H9 (cell line): Measurements from ENCODE around the gene TMEM81. TPM values are rescaled to one million over a fixed set of nuclear protein-coding genes. Genes with fewer than 3 reads are reported as not detected.
A peak's percentile ranks its signal among the peaks of the same experiment; 100 is the strongest.

Experiments used
- DNase-seq: peaks from one replicate; pipeline ENCODE4 v3.0.0-alpha.2; 2017
- H2AFZ ChIP-seq: one replicate; pipeline ENCODE4 v1.6.1; 2013; ENCODE audit warnings: mild to moderate bottlenecking, low read length, control low read depth, moderate library complexity
- H2AK5ac ChIP-seq: 2 replicates; pipeline ENCODE4 v1.6.1; 2013; ENCODE audit warnings: low read length, control low read depth, mixed read lengths; ENCODE audit not compliant: insufficient read length
- H2BK120ac ChIP-seq: one replicate; pipeline ENCODE4 v1.6.1; 2013; ENCODE audit warnings: low read depth, mild to moderate bottlenecking, low read length, control low read depth, inconsistent platforms; ENCODE audit not compliant: poor library complexity, severe bottlenecking
- H2BK12ac ChIP-seq: 2 replicates; pipeline ENCODE4 v1.6.1; 2013; ENCODE audit warnings: low read length, control low read depth, mixed read lengths, low read depth; ENCODE audit not compliant: insufficient read length
- H2BK15ac ChIP-seq: 2 replicates; pipeline ENCODE4 v1.6.1; 2013; ENCODE audit warnings: low read depth, low read length, control low read depth
- H2BK20ac ChIP-seq: one replicate; pipeline ENCODE4 v1.6.1; 2013; ENCODE audit warnings: low read depth, mild to moderate bottlenecking, low read length, control low read depth, inconsistent platforms; ENCODE audit not compliant: poor library complexity, severe bottlenecking
- H2BK5ac ChIP-seq: 2 replicates; pipeline ENCODE4 v1.6.1; 2013; ENCODE audit warnings: low read length, control low read depth, mixed read lengths; ENCODE audit not compliant: insufficient read length
- H3K14ac ChIP-seq: 2 replicates; pipeline ENCODE4 v1.6.1; 2013; ENCODE audit warnings: low read length, control low read depth; ENCODE audit not compliant: insufficient read depth
- H3K18ac ChIP-seq: 2 replicates; pipeline ENCODE4 v1.6.1; 2013; ENCODE audit warnings: low read depth, mild to moderate bottlenecking, mixed read lengths, low read length, control low read depth; ENCODE audit not compliant: insufficient read length
- H3K23ac ChIP-seq: 2 replicates; pipeline ENCODE4 v1.6.1; 2013; ENCODE audit warnings: low read length, control low read depth, mixed read lengths, low read depth; ENCODE audit not compliant: insufficient read length
- H3K23me2 ChIP-seq: 2 replicates; pipeline ENCODE4 v1.6.1; 2013; ENCODE audit warnings: low read depth, mild to moderate bottlenecking, mixed read lengths, low read length, control low read depth; ENCODE audit not compliant: insufficient read length, poor library complexity, severe bottlenecking
- H3K27ac ChIP-seq: 2 replicates; pipeline ENCODE4 v1.5.1; 2013; ENCODE audit warnings: low read length, control low read depth, mixed read lengths, low read depth; ENCODE audit not compliant: insufficient read length
- H3K27me3 ChIP-seq: 2 replicates; pipeline ENCODE4 v1.6.1; 2013; ENCODE audit warnings: low read length, control low read depth, inconsistent platforms; ENCODE audit not compliant: insufficient read depth
- H3K4ac ChIP-seq: 2 replicates; pipeline ENCODE4 v1.6.1; 2013; ENCODE audit warnings: low read depth, mild to moderate bottlenecking, control low read depth, inconsistent platforms, low read length, moderate library complexity
- H3K4me1 ChIP-seq: 2 replicates; pipeline ENCODE4 v1.6.1; 2013; ENCODE audit warnings: low read length, control low read depth, inconsistent platforms; ENCODE audit not compliant: insufficient read depth
- H3K4me2 ChIP-seq: 2 replicates; pipeline ENCODE4 v1.6.1; 2013; ENCODE audit warnings: low read length, control low read depth, mixed read lengths; ENCODE audit not compliant: insufficient read length, insufficient read depth
- H3K56ac ChIP-seq: 2 replicates; pipeline ENCODE4 v1.6.1; 2013; ENCODE audit warnings: low read depth, mild to moderate bottlenecking, mixed read lengths, low read length, control low read depth; ENCODE audit not compliant: insufficient read length
- H3K79me1 ChIP-seq: 2 replicates; pipeline ENCODE4 v1.6.1; 2013; ENCODE audit warnings: low read depth, mild to moderate bottlenecking, moderate library complexity, low read length, control low read depth, inconsistent platforms; ENCODE audit not compliant: insufficient read depth, poor library complexity, severe bottlenecking
- H3K79me2 ChIP-seq: 2 replicates; pipeline ENCODE4 v1.6.1; 2013; ENCODE audit warnings: low read length, control low read depth, inconsistent platforms; ENCODE audit not compliant: insufficient read depth
- H3K9ac ChIP-seq: 2 replicates; pipeline ENCODE4 v1.6.1; 2013; ENCODE audit warnings: low read length, control low read depth, mixed read lengths; ENCODE audit not compliant: insufficient read length; ENCODE audit errors: extremely low read depth
- H3K9me3 ChIP-seq: one replicate; pipeline ENCODE4 v1.6.1; 2013; ENCODE audit warnings: low read depth, low read length, inconsistent platforms; ENCODE audit not compliant: control insufficient read depth
- H3T11ph ChIP-seq: one replicate; pipeline ENCODE4 v1.6.1; 2013; ENCODE audit warnings: mild to moderate bottlenecking, low read length, control low read depth, inconsistent platforms
- H4K20me1 ChIP-seq: one replicate; pipeline ENCODE4 v1.6.1; 2013; ENCODE audit not compliant: control insufficient read depth, insufficient read length, insufficient read depth
- H4K5ac ChIP-seq: 2 replicates; pipeline ENCODE4 v1.6.1; 2013; ENCODE audit warnings: low read depth, mild to moderate bottlenecking, mixed read lengths, low read length, control low read depth; ENCODE audit not compliant: insufficient read length
- H4K8ac ChIP-seq: replicated peaks from 2 replicates; pipeline ENCODE4 v1.6.1; 2013; ENCODE audit warnings: low read length, control low read depth, mixed read lengths, low read depth; ENCODE audit not compliant: insufficient read length
- H4K91ac ChIP-seq: 2 replicates; pipeline ENCODE4 v1.6.1; 2013; ENCODE audit warnings: low read depth, mild to moderate bottlenecking, moderate library complexity, mixed read lengths, low read length, control low read depth; ENCODE audit not compliant: insufficient read length
- H3K27ac Mint-ChIP-seq, 3 experiments: 2 replicates in 2 of 3; 3 replicates in 1 of 3; pipeline ENCODE4 v1.8.0; 2020 to 2021; ENCODE audit warnings: mixed read lengths in 3 of 3, mild to moderate bottlenecking in 1 of 3, moderate library complexity in 1 of 3
- H3K27me3 Mint-ChIP-seq: 2 replicates; pipeline ENCODE4 v1.8.0; 2021; ENCODE audit warnings: low read depth, mild to moderate bottlenecking, moderate library complexity, mixed read lengths
- H3K36me3 Mint-ChIP-seq, 3 experiments: 2 replicates in 2 of 3; 3 replicates in 1 of 3; pipeline ENCODE4 v1.8.0; 2020 to 2021; ENCODE audit warnings: low read depth in 3 of 3, mixed read lengths in 3 of 3; ENCODE audit not compliant: insufficient read depth in 1 of 3
- H3K4me1 Mint-ChIP-seq, 2 experiments: 2 replicates each; pipeline ENCODE4 v1.8.0; 2020; ENCODE audit warnings: mixed read lengths in 2 of 2
- H3K4me3 Mint-ChIP-seq, 2 experiments: 2 replicates in 1 of 2; 3 replicates in 1 of 2; pipeline ENCODE4 v1.8.0; 2020 to 2021; ENCODE audit warnings: mild to moderate bottlenecking in 2 of 2, mixed read lengths in 2 of 2, moderate library complexity in 1 of 2
- H3K9me3 Mint-ChIP-seq, 2 experiments: 2 replicates in 1 of 2; 3 replicates in 1 of 2; pipeline ENCODE4 v1.8.0; 2020; ENCODE audit warnings: mild to moderate bottlenecking in 2 of 2, mixed read lengths in 2 of 2, moderate library complexity in 1 of 2
- WGBS: extraction: QIAGEN DNeasy Blood & Tissue Kit; methylation state at CpG from one replicate; pipeline ENCODE4 v1.1.7; 2013; ENCODE audit warnings: missing lambda C conversion rate, low lambda C conversion rate, mixed read lengths; ENCODE audit not compliant: insufficient read length; ENCODE audit errors: extremely low coverage; 5-methylcytosine and 5-hydroxymethylcytosine counted together
- total RNA-seq: library from RNA; stranded (reverse); gene quantifications from 2 replicates; pipeline ENCODE4 v1.2.1, GENCODE V29; 2021
- TF ChIP-seq, protein P1 (sequence below): fragments of 200-600 bp; sonication (generic); conservative IDR thresholded peaks from 3 replicates; pipeline ENCODE4 v1.8.0; 2021; ENCODE audit warnings: antibody characterized with exemption, mild to moderate bottlenecking

TMEM81 gene
- total RNA-seq, 1 experiment from 2014 or later = 3.0 TPM

DNA sequence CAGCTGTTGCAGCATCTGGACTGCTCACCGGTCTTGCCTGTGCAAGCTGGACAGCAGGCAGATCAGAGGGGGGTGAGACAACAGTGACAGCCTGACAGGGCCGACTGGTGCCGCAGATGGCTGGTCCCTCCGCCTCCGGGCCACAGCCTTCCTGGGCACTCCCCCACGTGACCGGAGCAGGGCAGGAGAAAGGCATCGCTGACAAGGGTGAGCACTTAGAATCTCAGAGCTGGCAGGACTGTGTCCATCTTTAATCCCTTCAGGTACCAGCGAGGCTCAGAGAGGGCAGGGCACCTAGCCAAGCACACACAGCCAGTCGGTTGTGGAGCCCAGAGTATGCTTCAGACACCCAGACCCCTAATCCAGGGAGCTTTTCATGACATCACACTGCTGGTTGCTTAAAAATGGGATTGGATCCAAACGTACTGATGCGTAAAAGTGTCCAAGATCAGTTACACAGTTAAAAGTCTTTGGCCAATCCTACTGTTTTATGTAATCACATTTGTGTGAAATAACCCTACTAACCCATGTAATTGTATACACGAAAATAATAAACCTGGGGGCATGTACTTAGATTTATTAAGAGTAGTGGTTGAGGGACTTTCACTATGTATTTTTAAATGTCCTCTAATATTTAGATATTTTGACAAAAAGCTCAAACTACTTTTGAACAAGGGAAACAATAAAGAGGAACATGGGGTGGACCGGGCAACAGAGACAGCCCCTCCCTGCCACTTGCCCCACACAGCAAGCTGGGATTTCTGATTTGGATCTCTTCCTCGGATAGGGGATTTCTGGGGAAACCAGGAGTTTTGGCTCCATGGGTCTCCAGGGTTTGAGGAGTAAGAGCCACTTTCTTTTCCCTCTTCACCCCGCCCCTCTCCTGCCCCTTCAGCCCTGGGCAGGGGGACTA lies 42.0 kb downstream of the TMEM81 start:
- Histone ChIP-seq H3K4ac (no peak overlapping the region), H2BK5ac (no peak overlapping the region), H3K9ac (no peak overlapping the region), H2BK20ac (no peak overlapping the region), H3K23ac (no peak overlapping the region), H3K9me3 (no peaks in the 10 kb centered on the region), H2BK12ac (no peak overlapping the region), H3K14ac (no peak overlapping the region), H3K18ac (no peak overlapping the region), H3K79me2 (no peaks in the 10 kb centered on the region), H3K27me3 (no peaks in the 10 kb centered on the region; the same call in 1 of the 2 replicates), H3K23me2 (no peaks in the 10 kb centered on the region), H2AK5ac (no peak overlapping the region), H4K5ac (no peak overlapping the region), H3K4me2 (peak overlapping the region; percentile 32), H2AFZ (no peak overlapping the region), H3K79me1 (no peaks in the 10 kb centered on the region), H2BK120ac (no peak overlapping the region), H3K27ac (no peak overlapping the region), H3T11ph (no peak overlapping the region), H4K91ac (no peak overlapping the region), H3K4me1 (peaks cover 12% of the 10 kb centered on the region; the same call in 1 of the 2 replicates), H2BK15ac (no peak overlapping the region), H4K20me1 (no peaks in the 10 kb centered on the region), H3K56ac (no peak overlapping the region), H4K8ac (no peak overlapping the region)
- peak overlapping the region in 1 of 2 experiments; percentile 42; a peak in 2 of 5 replicates for H3K4me3 Mint-ChIP-seq
- no peak overlapping the region for H3K27ac Mint-ChIP-seq
- H3K4me1 Mint-ChIP-seq = peaks cover 35 to 37% of the 10 kb centered on the region in 2 experiments
- H3K27me3 Mint-ChIP-seq = peaks cover 84% of the 10 kb centered on the region
- TF ChIP-seq, protein P1, sequence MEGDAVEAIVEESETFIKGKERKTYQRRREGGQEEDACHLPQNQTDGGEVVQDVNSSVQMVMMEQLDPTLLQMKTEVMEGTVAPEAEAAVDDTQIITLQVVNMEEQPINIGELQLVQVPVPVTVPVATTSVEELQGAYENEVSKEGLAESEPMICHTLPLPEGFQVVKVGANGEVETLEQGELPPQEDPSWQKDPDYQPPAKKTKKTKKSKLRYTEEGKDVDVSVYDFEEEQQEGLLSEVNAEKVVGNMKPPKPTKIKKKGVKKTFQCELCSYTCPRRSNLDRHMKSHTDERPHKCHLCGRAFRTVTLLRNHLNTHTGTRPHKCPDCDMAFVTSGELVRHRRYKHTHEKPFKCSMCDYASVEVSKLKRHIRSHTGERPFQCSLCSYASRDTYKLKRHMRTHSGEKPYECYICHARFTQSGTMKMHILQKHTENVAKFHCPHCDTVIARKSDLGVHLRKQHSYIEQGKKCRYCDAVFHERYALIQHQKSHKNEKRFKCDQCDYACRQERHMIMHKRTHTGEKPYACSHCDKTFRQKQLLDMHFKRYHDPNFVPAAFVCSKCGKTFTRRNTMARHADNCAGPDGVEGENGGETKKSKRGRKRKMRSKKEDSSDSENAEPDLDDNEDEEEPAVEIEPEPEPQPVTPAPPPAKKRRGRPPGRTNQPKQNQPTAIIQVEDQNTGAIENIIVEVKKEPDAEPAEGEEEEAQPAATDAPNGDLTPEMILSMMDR = no peak
- H3K9me3 Mint-ChIP-seq = no peaks in the 10 kb centered on the region; a peak in 1 of 5 replicates
- no peak for DNase-seq
- H3K36me3 Mint-ChIP-seq = no peaks in the 10 kb centered on the region
- WGBS = no CpG with 5 or more reads among the region's 16 CpGs
